HEK293 (cell line): ENCODE results near the gene CEBPE.

Source experiments
- IKZF3 ChIP-seq: fragments of 450-650 bp; IDR thresholded peaks from 2 replicates; pipeline ENCODE4 v1.5.0; 2018; ENCODE audit warnings: missing biosample characterization, mild to moderate bottlenecking, missing genetic modification characterization, moderate library complexity
- KLF8 ChIP-seq: fragments of 450-650 bp; formaldehyde crosslinking; IDR thresholded peaks from 2 replicates; pipeline ENCODE4 v1.5.1; 2016; ENCODE audit warnings: missing biosample characterization, missing genetic modification characterization
- OVOL3 ChIP-seq: fragments of 450-650 bp; formaldehyde crosslinking; IDR thresholded peaks from 2 replicates; pipeline ENCODE4 v1.5.1; 2016; ENCODE audit warnings: missing biosample characterization, missing genetic modification characterization
- PRDM2 ChIP-seq: fragments of 450-650 bp; formaldehyde crosslinking; IDR thresholded peaks from 2 replicates; pipeline ENCODE4 v1.5.1; 2016; ENCODE audit warnings: missing biosample characterization, missing genetic modification characterization, borderline replicate concordance
- ZBTB49 ChIP-seq: fragments of 450-650 bp; formaldehyde crosslinking; IDR thresholded peaks from 2 replicates; pipeline ENCODE4 v1.5.1; 2016; ENCODE audit warnings: missing biosample characterization, missing genetic modification characterization, low read depth
- ZFP41 ChIP-seq: fragments of 450-650 bp; formaldehyde crosslinking; IDR thresholded peaks from 2 replicates; pipeline ENCODE4 v1.5.1; 2016; ENCODE audit warnings: missing biosample characterization, missing genetic modification characterization, borderline replicate concordance
- ZNF10 ChIP-seq: fragments of 450-650 bp; formaldehyde crosslinking; IDR thresholded peaks from 2 replicates; pipeline ENCODE4 v1.5.1; 2017; ENCODE audit warnings: missing biosample characterization, missing genetic modification characterization
- ZNF132 ChIP-seq: fragments of 450-650 bp; formaldehyde crosslinking; IDR thresholded peaks from 2 replicates; pipeline ENCODE4 v1.5.1; 2017; ENCODE audit warnings: missing biosample characterization, missing genetic modification characterization, borderline replicate concordance
- ZNF133 ChIP-seq: fragments of 450-650 bp; formaldehyde crosslinking; IDR thresholded peaks from 2 replicates; pipeline ENCODE4 v1.5.1; 2016; ENCODE audit warnings: missing biosample characterization, missing genetic modification characterization
- ZNF184 ChIP-seq: fragments of 450-650 bp; IDR thresholded peaks from 2 replicates; pipeline ENCODE4 v1.5.1; 2018; ENCODE audit warnings: missing biosample characterization, mild to moderate bottlenecking, missing genetic modification characterization
- ZNF350 ChIP-seq: fragments of 450-650 bp; formaldehyde crosslinking; IDR thresholded peaks from 2 replicates; pipeline ENCODE4 v1.5.0; 2017; ENCODE audit warnings: missing biosample characterization, mild to moderate bottlenecking, missing genetic modification characterization
- ZNF366 ChIP-seq: fragments of 450-650 bp; formaldehyde crosslinking; conservative IDR thresholded peaks from 2 replicates; pipeline ENCODE4 v1.5.1; 2016; ENCODE audit warnings: missing biosample characterization, missing genetic modification characterization
- ZNF423 ChIP-seq: fragments of 450-650 bp; formaldehyde crosslinking; IDR thresholded peaks from 2 replicates; pipeline ENCODE4 v1.5.1; 2016; ENCODE audit warnings: missing biosample characterization, missing genetic modification characterization
- ZNF768 ChIP-seq: fragments of 450-650 bp; formaldehyde crosslinking; IDR thresholded peaks from 2 replicates; pipeline ENCODE4 v1.5.1; 2018; ENCODE audit warnings: missing biosample characterization, mild to moderate bottlenecking, missing genetic modification characterization
- ZNF777 ChIP-seq: fragments of 450-650 bp; formaldehyde crosslinking; IDR thresholded peaks from 2 replicates; pipeline ENCODE4 v1.5.1; 2017; ENCODE audit warnings: missing biosample characterization, missing genetic modification characterization, borderline replicate concordance
- ZNF830 ChIP-seq: fragments of 450-650 bp; IDR thresholded peaks from 2 replicates; pipeline ENCODE4 v1.5.0; 2018; ENCODE audit warnings: missing biosample characterization, missing genetic modification characterization, low read depth, mild to moderate bottlenecking, moderate library complexity
- ZSCAN16 ChIP-seq: fragments of 450-650 bp; formaldehyde crosslinking; IDR thresholded peaks from 2 replicates; pipeline ENCODE4 v1.5.1; 2016; ENCODE audit warnings: missing biosample characterization, missing genetic modification characterization
- TF ChIP-seq, protein P1 (sequence below): fragments of 450-650 bp; formaldehyde crosslinking; IDR thresholded peaks from 2 replicates; pipeline ENCODE4 v1.5.1; 2016; ENCODE audit warnings: missing biosample characterization, missing genetic modification characterization
- TF ChIP-seq, protein P2 (sequence below): fragments of 450-650 bp; formaldehyde crosslinking; IDR thresholded peaks from 2 replicates; pipeline ENCODE4 v1.5.1; 2017; ENCODE audit warnings: missing biosample characterization, missing genetic modification characterization
- TF ChIP-seq, protein P3 (sequence below): fragments of 450-650 bp; formaldehyde crosslinking; IDR thresholded peaks from 2 replicates; pipeline ENCODE4 v1.5.1; 2017; ENCODE audit warnings: missing biosample characterization, missing genetic modification characterization

CEBPE gene

GRCh38 chr14:23093991-23094665 lies 24.9 kb downstream of the CEBPE start (continued):
- TF ChIP-seq ZBTB49 (tag by site-specific recombination) (no peak), IKZF3 (tag by site-specific recombination) (no peak), ZNF132 (tag by site-specific recombination) (no peak), ZNF366 (tag by site-specific recombination) (no peak), ZNF423 (no peak), KLF8 (tag by site-specific recombination) (no peak), ZNF10 (tag by site-specific recombination) (no peak), ZNF350 (tag by site-specific recombination) (no peak), ZFP41 (tag by site-specific recombination) (no peak), ZNF133 (tag by site-specific recombination) (no peak), ZNF184 (tag by site-specific recombination) (no peak), ZSCAN16 (no peak), ZNF830 (tag by site-specific recombination) (no peak), ZNF768 (tag by site-specific recombination) (no peak), PRDM2 (tag by site-specific recombination) (no peak), OVOL3 (tag by site-specific recombination) (no peak), ZNF777 (tag by site-specific recombination) (no peak)
- TF ChIP-seq, protein P1, sequence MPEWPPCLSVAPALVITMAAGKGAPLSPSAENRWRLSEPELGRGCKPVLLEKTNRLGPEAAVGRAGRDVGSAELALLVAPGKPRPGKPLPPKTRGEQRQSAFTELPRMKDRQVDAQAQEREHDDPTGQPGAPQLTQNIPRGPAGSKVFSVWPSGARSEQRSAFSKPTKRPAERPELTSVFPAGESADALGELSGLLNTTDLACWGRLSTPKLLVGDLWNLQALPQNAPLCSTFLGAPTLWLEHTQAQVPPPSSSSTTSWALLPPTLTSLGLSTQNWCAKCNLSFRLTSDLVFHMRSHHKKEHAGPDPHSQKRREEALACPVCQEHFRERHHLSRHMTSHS: no peak
- TF ChIP-seq, protein P2, sequence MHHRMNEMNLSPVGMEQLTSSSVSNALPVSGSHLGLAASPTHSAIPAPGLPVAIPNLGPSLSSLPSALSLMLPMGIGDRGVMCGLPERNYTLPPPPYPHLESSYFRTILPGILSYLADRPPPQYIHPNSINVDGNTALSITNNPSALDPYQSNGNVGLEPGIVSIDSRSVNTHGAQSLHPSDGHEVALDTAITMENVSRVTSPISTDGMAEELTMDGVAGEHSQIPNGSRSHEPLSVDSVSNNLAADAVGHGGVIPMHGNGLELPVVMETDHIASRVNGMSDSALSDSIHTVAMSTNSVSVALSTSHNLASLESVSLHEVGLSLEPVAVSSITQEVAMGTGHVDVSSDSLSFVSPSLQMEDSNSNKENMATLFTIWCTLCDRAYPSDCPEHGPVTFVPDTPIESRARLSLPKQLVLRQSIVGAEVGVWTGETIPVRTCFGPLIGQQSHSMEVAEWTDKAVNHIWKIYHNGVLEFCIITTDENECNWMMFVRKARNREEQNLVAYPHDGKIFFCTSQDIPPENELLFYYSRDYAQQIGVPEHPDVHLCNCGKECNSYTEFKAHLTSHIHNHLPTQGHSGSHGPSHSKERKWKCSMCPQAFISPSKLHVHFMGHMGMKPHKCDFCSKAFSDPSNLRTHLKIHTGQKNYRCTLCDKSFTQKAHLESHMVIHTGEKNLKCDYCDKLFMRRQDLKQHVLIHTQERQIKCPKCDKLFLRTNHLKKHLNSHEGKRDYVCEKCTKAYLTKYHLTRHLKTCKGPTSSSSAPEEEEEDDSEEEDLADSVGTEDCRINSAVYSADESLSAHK (tag by site-specific recombination): no peak
- TF ChIP-seq, protein P3, sequence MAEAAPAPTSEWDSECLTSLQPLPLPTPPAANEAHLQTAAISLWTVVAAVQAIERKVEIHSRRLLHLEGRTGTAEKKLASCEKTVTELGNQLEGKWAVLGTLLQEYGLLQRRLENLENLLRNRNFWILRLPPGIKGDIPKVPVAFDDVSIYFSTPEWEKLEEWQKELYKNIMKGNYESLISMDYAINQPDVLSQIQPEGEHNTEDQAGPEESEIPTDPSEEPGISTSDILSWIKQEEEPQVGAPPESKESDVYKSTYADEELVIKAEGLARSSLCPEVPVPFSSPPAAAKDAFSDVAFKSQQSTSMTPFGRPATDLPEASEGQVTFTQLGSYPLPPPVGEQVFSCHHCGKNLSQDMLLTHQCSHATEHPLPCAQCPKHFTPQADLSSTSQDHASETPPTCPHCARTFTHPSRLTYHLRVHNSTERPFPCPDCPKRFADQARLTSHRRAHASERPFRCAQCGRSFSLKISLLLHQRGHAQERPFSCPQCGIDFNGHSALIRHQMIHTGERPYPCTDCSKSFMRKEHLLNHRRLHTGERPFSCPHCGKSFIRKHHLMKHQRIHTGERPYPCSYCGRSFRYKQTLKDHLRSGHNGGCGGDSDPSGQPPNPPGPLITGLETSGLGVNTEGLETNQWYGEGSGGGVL (tag by site-specific recombination): peak; percentile 68; the same call in 1 of the 2 replicates
